Measurements from ENCODE around the gene SPINK2. TPM values are rescaled to one million over a fixed set of nuclear protein-coding genes. Genes with fewer than 3 reads are reported as not detected.

Gene SPINK2
- total and polyA plus RNA-seq, 10 of the 15 experiments (the other 5 are each of a cell fraction or from before 2014, with no cell fraction given): 0.13 to 1.0 (median 0.61) TPM; not detected in 1

DNA sequence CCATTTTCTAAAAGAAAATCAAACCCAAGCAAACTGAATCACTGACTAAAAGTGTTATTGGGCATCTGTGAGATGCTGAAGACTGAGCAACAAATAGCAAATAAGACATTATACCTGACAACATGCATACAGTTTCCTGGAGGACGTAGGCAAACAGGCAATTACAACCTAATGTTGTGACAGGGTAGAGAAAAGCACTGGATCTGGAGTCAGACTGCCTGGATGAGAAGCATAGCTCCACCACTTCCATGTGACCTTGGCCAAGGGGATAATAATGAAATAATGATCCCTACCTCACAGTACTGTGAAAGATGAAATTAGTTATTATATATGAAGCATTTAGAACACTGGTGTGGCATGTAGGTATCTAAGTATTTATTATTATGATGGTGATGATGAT is 2.7 kb downstream of the SPINK2 start:
- no peaks in the 10 kb centered on the region for H4K20me1 ChIP-seq (ENCODE audit: control insufficient read depth, insufficient read depth)
- POLR2A ChIA-PET: no interaction called here

DNA sequence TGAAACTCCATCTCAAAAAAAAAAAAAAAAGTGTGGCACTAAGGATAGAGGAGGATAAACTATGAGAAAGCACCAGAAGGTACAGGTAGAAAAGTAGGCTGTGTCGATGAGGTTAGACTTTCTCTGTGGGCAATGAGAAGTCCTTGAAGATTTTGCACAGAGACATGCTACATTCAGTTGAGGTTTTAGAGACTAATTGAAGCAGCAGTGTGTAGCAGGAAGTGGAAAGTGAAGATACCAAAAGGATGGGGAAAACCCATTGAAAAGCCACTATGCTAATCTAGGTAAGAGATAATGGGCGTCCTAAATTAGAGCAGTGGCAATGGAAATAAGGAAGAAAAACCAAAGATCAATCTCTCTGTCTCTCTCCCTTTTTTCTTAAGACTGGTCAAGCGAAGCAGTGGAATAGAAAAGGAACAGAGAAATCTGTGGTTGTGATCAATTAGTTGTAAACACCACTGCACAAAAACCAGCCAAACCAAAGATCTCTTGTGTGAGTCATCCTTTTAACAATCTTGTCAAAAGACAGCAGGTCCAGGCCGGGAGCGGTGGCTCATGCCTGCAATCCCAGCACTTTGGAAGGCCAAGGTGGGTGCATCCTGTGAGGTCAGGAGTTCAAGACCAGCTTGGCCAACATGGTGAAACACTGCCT is 3.5 kb downstream of the SPINK2 start:
- no peaks in the 10 kb centered on the region for H3K36me3 ChIP-seq (ENCODE audit: control insufficient read depth in 2 of 2, insufficient read depth in 2 of 2, low read length in 1 of 2)
- peaks cover 3 to 5% of the 10 kb centered on the region in 2 experiments; a peak in 3 of 4 replicates for H3K27me3 ChIP-seq (replicated peaks in 1 of 2; ENCODE audit: control insufficient read depth in 2 of 2, insufficient read depth in 2 of 2, low read length in 1 of 2)
- H3K27ac ChIP-seq (ENCODE audit: control insufficient read depth, insufficient read depth): no peak overlapping the region
- WGBS (ENCODE audit: insufficient coverage, insufficient replicate concordance, low lambda C conversion rate, missing lambda C conversion rate): 4% methylated on average over 5 of the region's 5 CpGs
- H3K4me1 ChIP-seq (ENCODE audit: control insufficient read depth, insufficient read depth, low read length): peaks cover 23% of the 10 kb centered on the region
- peak overlapping the region; percentile 10; the same call in 1 of the 2 replicates for H2AFZ ChIP-seq (ENCODE audit: control insufficient read depth, low read depth, low read length)
- ATAC-seq (peak; percentile 93), FAIRE-seq (peak; percentile 89), DNase-seq (ENCODE audit: low read depth, low spot score) (peak; percentile 92)
- CTCF ChIA-PET: interaction anchor here (1.7 to 2.7 kb wide), 2 partner anchors 18 kb away, joined by 4 to 9 read pairs; no protein-coding TSS in a partner anchor
- H3K4me3 ChIP-seq: no peak overlapping the region
- intact Hi-C loops (cut with micrococcal nuclease; ENCODE audit: unreplicated experiment): loop anchor here (1.0 kb wide), 1 partner anchor 18 kb away; no protein-coding TSS in a partner anchor
- in situ Hi-C loops (cut with MboI): no loop called here
- H3K9me3 ChIP-seq (replicated peaks; ENCODE audit: control insufficient read depth, insufficient read depth, low read length): no peaks in the 10 kb centered on the region; the same call in 2 of the 3 replicates
- RAD21 ChIA-PET (ENCODE audit: unreplicated experiment): no interaction called here
- BruUV-seq (replicated peaks): no TSS peak
- POLR2A ChIA-PET: no interaction called here
- H3K4me2 ChIP-seq (ENCODE audit: control insufficient read depth, insufficient read depth): peak overlapping the region; percentile 77
- no peak overlapping the region for H3K9ac ChIP-seq (ENCODE audit: control insufficient read depth, insufficient read depth, low read length)
- H3K79me2 ChIP-seq (ENCODE audit: control insufficient read depth, insufficient read depth, low read length): no peaks in the 10 kb centered on the region
- no peaks in the 10 kb centered on the region for H4K20me1 ChIP-seq (ENCODE audit: control insufficient read depth, insufficient read depth)
- SMC1A ChIA-PET (ENCODE audit: uncharacterized antibody, unreplicated experiment): interaction anchor here (0.7 kb wide), 1 partner anchor 14 kb away, joined by 3 read pairs; no protein-coding TSS in a partner anchor
- TF ChIP-seq CBFB (IDR thresholded peaks at IDR 0.05; ENCODE audit: low read depth) (no peak), MTA2 (IDR thresholded peaks at IDR 0.05; ENCODE audit: low read depth) (peak; percentile 99), CBX3 (IDR thresholded peaks at IDR 0.05; ENCODE audit: borderline replicate concordance, low read depth) (no peak), ZNF24 (IDR thresholded peaks at IDR 0.05) (0 out of 2 replicates have a peak, but pooled peaks have one; percentile 23)
- TF ChIP-seq, protein P1, sequence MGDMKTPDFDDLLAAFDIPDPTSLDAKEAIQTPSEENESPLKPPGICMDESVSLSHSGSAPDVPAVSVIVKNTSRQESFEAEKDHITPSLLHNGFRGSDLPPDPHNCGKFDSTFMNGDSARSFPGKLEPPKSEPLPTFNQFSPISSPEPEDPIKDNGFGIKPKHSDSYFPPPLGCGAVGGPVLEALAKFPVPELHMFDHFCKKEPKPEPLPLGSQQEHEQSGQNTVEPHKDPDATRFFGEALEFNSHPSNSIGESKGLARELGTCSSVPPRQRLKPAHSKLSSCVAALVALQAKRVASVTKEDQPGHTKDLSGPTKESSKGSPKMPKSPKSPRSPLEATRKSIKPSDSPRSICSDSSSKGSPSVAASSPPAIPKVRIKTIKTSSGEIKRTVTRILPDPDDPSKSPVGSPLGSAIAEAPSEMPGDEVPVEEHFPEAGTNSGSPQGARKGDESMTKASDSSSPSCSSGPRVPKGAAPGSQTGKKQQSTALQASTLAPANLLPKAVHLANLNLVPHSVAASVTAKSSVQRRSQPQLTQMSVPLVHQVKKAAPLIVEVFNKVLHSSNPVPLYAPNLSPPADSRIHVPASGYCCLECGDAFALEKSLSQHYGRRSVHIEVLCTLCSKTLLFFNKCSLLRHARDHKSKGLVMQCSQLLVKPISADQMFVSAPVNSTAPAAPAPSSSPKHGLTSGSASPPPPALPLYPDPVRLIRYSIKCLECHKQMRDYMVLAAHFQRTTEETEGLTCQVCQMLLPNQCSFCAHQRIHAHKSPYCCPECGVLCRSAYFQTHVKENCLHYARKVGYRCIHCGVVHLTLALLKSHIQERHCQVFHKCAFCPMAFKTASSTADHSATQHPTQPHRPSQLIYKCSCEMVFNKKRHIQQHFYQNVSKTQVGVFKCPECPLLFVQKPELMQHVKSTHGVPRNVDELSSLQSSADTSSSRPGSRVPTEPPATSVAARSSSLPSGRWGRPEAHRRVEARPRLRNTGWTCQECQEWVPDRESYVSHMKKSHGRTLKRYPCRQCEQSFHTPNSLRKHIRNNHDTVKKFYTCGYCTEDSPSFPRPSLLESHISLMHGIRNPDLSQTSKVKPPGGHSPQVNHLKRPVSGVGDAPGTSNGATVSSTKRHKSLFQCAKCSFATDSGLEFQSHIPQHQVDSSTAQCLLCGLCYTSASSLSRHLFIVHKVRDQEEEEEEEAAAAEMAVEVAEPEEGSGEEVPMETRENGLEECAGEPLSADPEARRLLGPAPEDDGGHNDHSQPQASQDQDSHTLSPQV (IDR thresholded peaks at IDR 0.05): no peak

More for the DNA sequence above, 2.7 kb downstream of the SPINK2 start:
- 96% methylated on average over 1 of the region's 1 CpG for WGBS (ENCODE audit: insufficient coverage, insufficient replicate concordance, low lambda C conversion rate, missing lambda C conversion rate)
- Histone ChIP-seq H2AFZ (ENCODE audit: control insufficient read depth, low read depth, low read length) (no peak overlapping the region), H3K4me2 (ENCODE audit: control insufficient read depth, insufficient read depth) (peak overlapping the region; percentile 77; the same call in 1 of the 2 replicates), H3K79me2 (ENCODE audit: control insufficient read depth, insufficient read depth, low read length) (no peaks in the 10 kb centered on the region), H3K4me3 (no peak overlapping the region), H3K9ac (ENCODE audit: control insufficient read depth, insufficient read depth, low read length) (no peak overlapping the region), H3K27ac (ENCODE audit: control insufficient read depth, insufficient read depth) (no peak overlapping the region), H3K9me3 (replicated peaks; ENCODE audit: control insufficient read depth, insufficient read depth, low read length) (no peaks in the 10 kb centered on the region; the same call in 2 of the 3 replicates), H3K27me3 (replicated peaks in 1 of 2; ENCODE audit: control insufficient read depth in 2 of 2, insufficient read depth in 2 of 2, low read length in 1 of 2) (peaks cover 3 to 5% of the 10 kb centered on the region in 2 experiments; a peak in 3 of 4 replicates), H3K36me3 (ENCODE audit: control insufficient read depth in 2 of 2, insufficient read depth in 2 of 2, low read length in 1 of 2) (no peaks in the 10 kb centered on the region), H3K4me1 (ENCODE audit: control insufficient read depth, insufficient read depth, low read length) (peaks cover 23% of the 10 kb centered on the region)
- RAD21 ChIA-PET (ENCODE audit: unreplicated experiment): no interaction called here
- no TSS peak for BruUV-seq (replicated peaks)
- in situ Hi-C loops (cut with MboI) (no loop called here), intact Hi-C loops (cut with micrococcal nuclease; ENCODE audit: unreplicated experiment) (loop anchor here (1.0 kb wide), 1 partner anchor 18 kb away; no protein-coding TSS in a partner anchor)
- DNase-seq (ENCODE audit: low read depth, low spot score) (no peak), FAIRE-seq (no peak), ATAC-seq (no peak)
- TF ChIP-seq, protein P2, sequence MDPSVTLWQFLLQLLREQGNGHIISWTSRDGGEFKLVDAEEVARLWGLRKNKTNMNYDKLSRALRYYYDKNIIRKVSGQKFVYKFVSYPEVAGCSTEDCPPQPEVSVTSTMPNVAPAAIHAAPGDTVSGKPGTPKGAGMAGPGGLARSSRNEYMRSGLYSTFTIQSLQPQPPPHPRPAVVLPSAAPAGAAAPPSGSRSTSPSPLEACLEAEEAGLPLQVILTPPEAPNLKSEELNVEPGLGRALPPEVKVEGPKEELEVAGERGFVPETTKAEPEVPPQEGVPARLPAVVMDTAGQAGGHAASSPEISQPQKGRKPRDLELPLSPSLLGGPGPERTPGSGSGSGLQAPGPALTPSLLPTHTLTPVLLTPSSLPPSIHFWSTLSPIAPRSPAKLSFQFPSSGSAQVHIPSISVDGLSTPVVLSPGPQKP (IDR thresholded peaks at IDR 0.05; ENCODE audit: low read depth, low read length): no peak
- TF ChIP-seq MTA2 (IDR thresholded peaks at IDR 0.05; ENCODE audit: low read depth): no peak
- no peak for TF ChIP-seq HCFC1 (IDR thresholded peaks at IDR 0.05; ENCODE audit: low read length)
- TF ChIP-seq CBX3 (IDR thresholded peaks at IDR 0.05; ENCODE audit: borderline replicate concordance, low read depth): no peak
- TF ChIP-seq CHD4 (IDR thresholded peaks at IDR 0.05): no peak
- no peak for TF ChIP-seq NR2C1 (IDR thresholded peaks at IDR 0.05)
- TF ChIP-seq EED (IDR thresholded peaks at IDR 0.05; ENCODE audit: low read depth): no peak
- TF ChIP-seq STAT1 (conservative IDR thresholded peaks at IDR 0.05): no peak
- SMC1A ChIA-PET (ENCODE audit: uncharacterized antibody, unreplicated experiment): no interaction called here
- CTCF ChIA-PET: interaction anchor here (2.7 kb wide), 1 partner anchor 17 kb away, joined by 9 read pairs; no protein-coding TSS in a partner anchor

Measured in GM12878 (cell line).